Left ventricle myocardium inferior (tissue), 1 donor: ENCODE measurements around the gene SLC6A19. TPM values are rescaled to one million over a fixed set of nuclear protein-coding genes. Genes with fewer than 3 reads are reported as not detected.

Source experiments
- DNase-seq: peaks from one replicate; pipeline ENCODE4 v3.0.0-alpha.2; 2020
- H3K27ac ChIP-seq: fragments of 200-600 bp; replicated peaks from 2 replicates; pipeline ENCODE4 v1.8.0; 2021
- H3K27me3 ChIP-seq: fragments of 200-600 bp; 2 replicates; pipeline ENCODE4 v1.8.0; 2021; ENCODE audit warnings: low read depth
- H3K36me3 ChIP-seq: fragments of 200-600 bp; 2 replicates; pipeline ENCODE4 v1.8.0; 2021
- H3K4me1 ChIP-seq: fragments of 200-600 bp; 2 replicates; pipeline ENCODE4 v1.8.0; 2021
- H3K4me3 ChIP-seq: fragments of 200-600 bp; 2 replicates; pipeline ENCODE4 v1.8.0; 2021; ENCODE audit warnings: mild to moderate bottlenecking, moderate library complexity
- H3K9me3 ChIP-seq: fragments of 200-600 bp; replicated peaks from 2 replicates; pipeline ENCODE4 v1.8.0; 2021
- intact Hi-C: fragments of 100-400 bp; cut with micrococcal nuclease; formaldehyde crosslinking; loops from one replicate; pipeline ENCODE4 v1.11.0; 2022
- total RNA-seq: library from RNA; stranded (reverse); fragmentation: NEBNext Ultra II Directional; extraction: Animal tissue kit (Norgen Biotek cat#: 25700); gene quantifications from one replicate; pipeline ENCODE4 v1.2.1, GENCODE V29; 2021
- TF ChIP-seq, protein P1 (sequence below): fragments of 200-600 bp; IDR thresholded peaks from 2 replicates; pipeline ENCODE4 v1.8.0; 2021; ENCODE audit warnings: antibody characterized with exemption, mild to moderate bottlenecking, borderline replicate concordance
- donor health status: DM: no; HTN: yes; CAD: no; lungs with severe emphysema.

Gene SLC6A19
- total RNA-seq, 1 donor from 2014 or later = not detected

- H3K4me1 ChIP-seq = no peaks in the 10 kb centered on the region
- H3K9me3 ChIP-seq = peaks cover 21% of the 10 kb centered on the region
- TF ChIP-seq, protein P1, sequence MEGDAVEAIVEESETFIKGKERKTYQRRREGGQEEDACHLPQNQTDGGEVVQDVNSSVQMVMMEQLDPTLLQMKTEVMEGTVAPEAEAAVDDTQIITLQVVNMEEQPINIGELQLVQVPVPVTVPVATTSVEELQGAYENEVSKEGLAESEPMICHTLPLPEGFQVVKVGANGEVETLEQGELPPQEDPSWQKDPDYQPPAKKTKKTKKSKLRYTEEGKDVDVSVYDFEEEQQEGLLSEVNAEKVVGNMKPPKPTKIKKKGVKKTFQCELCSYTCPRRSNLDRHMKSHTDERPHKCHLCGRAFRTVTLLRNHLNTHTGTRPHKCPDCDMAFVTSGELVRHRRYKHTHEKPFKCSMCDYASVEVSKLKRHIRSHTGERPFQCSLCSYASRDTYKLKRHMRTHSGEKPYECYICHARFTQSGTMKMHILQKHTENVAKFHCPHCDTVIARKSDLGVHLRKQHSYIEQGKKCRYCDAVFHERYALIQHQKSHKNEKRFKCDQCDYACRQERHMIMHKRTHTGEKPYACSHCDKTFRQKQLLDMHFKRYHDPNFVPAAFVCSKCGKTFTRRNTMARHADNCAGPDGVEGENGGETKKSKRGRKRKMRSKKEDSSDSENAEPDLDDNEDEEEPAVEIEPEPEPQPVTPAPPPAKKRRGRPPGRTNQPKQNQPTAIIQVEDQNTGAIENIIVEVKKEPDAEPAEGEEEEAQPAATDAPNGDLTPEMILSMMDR = no peak
- intact Hi-C loops = no loop called here
- H3K27ac ChIP-seq = no peak overlapping the region
- H3K4me3 ChIP-seq = no peak overlapping the region
- no peak for DNase-seq
- no peaks in the 10 kb centered on the region for H3K36me3 ChIP-seq
- H3K27me3 ChIP-seq = peaks cover 49% of the 10 kb centered on the region
These were observed 38.3 kb downstream of the SLC6A19 start for GRCh38 chr5:1239505-1240251.

DNA sequence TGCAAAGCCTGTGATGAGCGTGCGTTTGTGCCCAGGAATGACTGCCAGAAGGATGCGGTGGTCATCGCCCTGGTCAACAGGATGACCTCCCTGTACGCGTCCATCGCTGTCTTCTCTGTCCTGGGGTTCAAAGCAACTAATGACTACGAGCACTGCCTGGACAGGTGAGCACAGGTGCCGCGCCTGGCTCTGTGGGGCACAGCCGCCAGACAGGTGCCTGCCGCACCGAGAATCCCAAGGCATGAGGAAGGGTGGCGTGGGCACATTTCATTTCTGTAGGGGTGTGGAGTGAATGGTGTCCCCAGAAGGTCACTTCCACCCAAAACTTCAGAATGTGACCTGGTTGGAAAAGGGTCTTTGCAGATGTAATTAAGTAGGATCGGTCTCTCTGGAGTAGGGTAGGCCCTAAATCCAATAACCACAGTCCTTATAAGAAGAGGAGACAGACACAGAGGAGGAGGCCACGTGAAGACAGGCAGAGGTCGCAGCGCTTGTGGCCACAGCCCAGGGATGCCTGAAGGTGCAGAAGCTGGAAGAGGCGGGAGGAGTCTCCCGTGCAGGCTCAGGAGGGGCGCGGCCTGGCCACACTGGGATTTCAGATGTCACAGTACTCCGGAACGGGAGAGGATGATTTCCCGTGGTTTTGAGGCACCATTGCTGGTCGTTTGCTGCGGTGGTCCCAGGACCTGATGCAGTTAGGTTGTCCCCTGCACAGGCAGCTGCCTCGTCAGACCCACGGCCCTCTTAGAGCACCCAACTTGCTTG is 39.3 kb downstream of the SLC6A19 start:
- Histone ChIP-seq H3K36me3 (no peaks in the 10 kb centered on the region), H3K27ac (no peak overlapping the region), H3K4me1 (no peaks in the 10 kb centered on the region), H3K27me3 (peaks cover 50% of the 10 kb centered on the region), H3K9me3 (peaks cover 11% of the 10 kb centered on the region), H3K4me3 (no peak overlapping the region)
- no peak for DNase-seq
- TF ChIP-seq, protein P1 = no peak
- intact Hi-C loops = no loop called here

- Histone ChIP-seq H3K36me3 (no peaks in the 10 kb centered on the region), H3K27ac (no peak overlapping the region), H3K4me1 (no peaks in the 10 kb centered on the region), H3K4me3 (no peak overlapping the region), H3K9me3 (peaks cover 2% of the 10 kb centered on the region), H3K27me3 (peaks cover 55% of the 10 kb centered on the region)
- DNase-seq = no peak
- intact Hi-C loops = no loop called here
- TF ChIP-seq, protein P1 = no peak
These were observed 40.2 kb downstream of the SLC6A19 start for GRCh38 chr5:1241509-1242080.

GRCh38 chr5:1242733-1243486 is 41.5 kb downstream of the SLC6A19 start:
- TF ChIP-seq, protein P1 = no peak
- Histone ChIP-seq H3K4me3 (no peak overlapping the region), H3K4me1 (no peaks in the 10 kb centered on the region), H3K9me3 (no peaks in the 10 kb centered on the region), H3K36me3 (no peaks in the 10 kb centered on the region), H3K27me3 (peaks cover 68% of the 10 kb centered on the region), H3K27ac (no peak overlapping the region)
- intact Hi-C loops = no loop called here
- DNase-seq = no peak

DNA sequence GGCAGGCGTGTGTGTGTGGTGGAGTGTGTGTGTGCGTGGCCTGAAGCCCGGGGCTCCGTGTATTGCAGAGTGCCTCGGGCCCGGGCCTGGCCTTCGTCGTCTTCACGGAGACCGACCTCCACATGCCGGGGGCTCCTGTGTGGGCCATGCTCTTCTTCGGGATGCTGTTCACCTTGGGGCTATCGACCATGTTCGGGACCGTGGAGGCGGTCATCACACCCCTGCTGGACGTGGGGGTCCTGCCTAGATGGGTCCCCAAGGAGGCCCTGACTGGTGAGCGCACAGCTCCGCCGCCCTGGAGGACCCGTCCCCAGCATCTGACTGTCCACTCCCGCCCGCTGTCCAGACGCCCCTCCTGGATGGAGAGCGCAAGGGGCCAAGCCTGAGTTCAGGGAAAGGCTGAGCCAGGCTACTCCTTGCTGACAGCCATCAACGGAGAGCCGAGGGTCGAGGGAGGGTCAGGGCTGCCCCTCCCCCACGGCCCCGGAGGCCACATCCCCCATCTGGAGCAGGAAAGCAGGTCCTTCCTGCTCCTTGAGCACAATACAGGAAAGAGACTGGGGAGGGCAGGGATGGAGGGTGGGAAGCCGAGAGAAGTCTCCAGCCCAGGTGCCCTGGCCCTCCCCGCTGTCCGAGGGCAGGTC is 42.2 kb downstream of the SLC6A19 start:
- no peak overlapping the region for H3K27ac ChIP-seq
- no peaks in the 10 kb centered on the region for H3K9me3 ChIP-seq
- peaks cover 75% of the 10 kb centered on the region for H3K27me3 ChIP-seq
- no peaks in the 10 kb centered on the region for H3K4me1 ChIP-seq
- DNase-seq = no peak
- intact Hi-C loops = no loop called here
- no peaks in the 10 kb centered on the region for H3K36me3 ChIP-seq
- no peak overlapping the region for H3K4me3 ChIP-seq
- TF ChIP-seq, protein P1 = no peak
